Activated T-cell treated with anti-CD3 and anti-CD28 coated beads, Interleukin-2, amount 50 U/mL, for 24 hours (primary cell): ENCODE measurements around the gene LIMS1.
"Not testable (repeated sequence)": the region's sequence is repeated elsewhere in the genome, so short reads cannot be mapped to it uniquely, and the experiment has no call there.

Experiments used
- DNase-seq: peaks from one replicate; pipeline ENCODE4 v3.0.0-alpha.2; 2020
- H3K27ac Mint-ChIP-seq: 2 replicates; pipeline ENCODE4 v1.8.0; 2020; ENCODE audit warnings: mild to moderate bottlenecking, mixed read lengths
- H3K27me3 Mint-ChIP-seq: 2 replicates; pipeline ENCODE4 v1.8.0; 2020; ENCODE audit warnings: mixed read lengths
- H3K36me3 Mint-ChIP-seq: 2 replicates; pipeline ENCODE4 v1.8.0; 2020; ENCODE audit warnings: low read depth, mixed read lengths
- H3K4me1 Mint-ChIP-seq: 2 replicates; pipeline ENCODE4 v1.8.0; 2020; ENCODE audit warnings: low read depth, mixed read lengths
- H3K4me3 Mint-ChIP-seq: 2 replicates; pipeline ENCODE4 v1.8.0; 2020; ENCODE audit warnings: mild to moderate bottlenecking, moderate library complexity, mixed read lengths
- H3K9me3 Mint-ChIP-seq: 2 replicates; pipeline ENCODE4 v1.8.0; 2020; ENCODE audit warnings: mixed read lengths

LIMS1 gene

GRCh38 chr2:108536133-108536780, 2.0 kb downstream of the LIMS1 start:
- Mint-ChIP-seq H3K27me3 (no peaks in the 10 kb centered on the region), H3K27ac (no peak overlapping the region), H3K9me3 (no peaks in the 10 kb centered on the region), H3K36me3 (peaks cover 15% of the 10 kb centered on the region), H3K4me3 (peak overlapping the region; percentile 93), H3K4me1 (peaks cover 39% of the 10 kb centered on the region)
- no peak for DNase-seq

GRCh38 chr2:108536911-108537310, 2.6 kb downstream of the LIMS1 start:
- Mint-ChIP-seq H3K4me1 (peaks cover 39% of the 10 kb centered on the region), H3K36me3 (peaks cover 15% of the 10 kb centered on the region)

GRCh38 chr2:108538000-108538625, 3.8 kb downstream of the LIMS1 start:
- DNase-seq = no peak
- Mint-ChIP-seq H3K9me3 (no peaks in the 10 kb centered on the region), H3K4me1 (peaks cover 41% of the 10 kb centered on the region), H3K27ac (peak overlapping the region; percentile 9), H3K36me3 (peaks cover 15% of the 10 kb centered on the region), H3K27me3 (no peaks in the 10 kb centered on the region), H3K4me3 (no peak overlapping the region)

More at GRCh38 chr2:108536911-108537310, 2.6 kb downstream of the LIMS1 start:
- no peak for DNase-seq
- no peak overlapping the region for H3K27ac Mint-ChIP-seq
- no peak overlapping the region for H3K4me3 Mint-ChIP-seq
- H3K27me3 Mint-ChIP-seq = no peaks in the 10 kb centered on the region
- H3K9me3 Mint-ChIP-seq = no peaks in the 10 kb centered on the region

- Mint-ChIP-seq H3K9me3 (no peaks in the 10 kb centered on the region), H3K36me3 (peaks cover 13% of the 10 kb centered on the region), H3K27me3 (no peaks in the 10 kb centered on the region), H3K4me1 (peaks cover 27% of the 10 kb centered on the region), H3K27ac (no peak overlapping the region), H3K4me3 (no peak overlapping the region)
- no peak for DNase-seq
Observed at GRCh38 chr2:108541451-108541850, 7.2 kb downstream of the LIMS1 start.

- peaks cover 27% of the 10 kb centered on the region for H3K4me1 Mint-ChIP-seq
- no peaks in the 10 kb centered on the region for H3K9me3 Mint-ChIP-seq
- H3K4me3 Mint-ChIP-seq = no peak overlapping the region
- H3K36me3 Mint-ChIP-seq = peaks cover 13% of the 10 kb centered on the region
- DNase-seq = no peak
- no peak overlapping the region for H3K27ac Mint-ChIP-seq
- H3K27me3 Mint-ChIP-seq = no peaks in the 10 kb centered on the region
Observed at GRCh38 chr2:108542071-108542470, 7.8 kb downstream of the LIMS1 start.

GRCh38 chr2:108547606-108548005, 13.3 kb downstream of the LIMS1 start:
- H3K4me1 Mint-ChIP-seq = peaks cover 8% of the 10 kb centered on the region
- H3K9me3 Mint-ChIP-seq = no peaks in the 10 kb centered on the region
- H3K4me3 Mint-ChIP-seq = no peak overlapping the region
- no peaks in the 10 kb centered on the region for H3K27me3 Mint-ChIP-seq
- no peak for DNase-seq
- no peak overlapping the region for H3K27ac Mint-ChIP-seq
- peaks cover 5% of the 10 kb centered on the region for H3K36me3 Mint-ChIP-seq

GRCh38 chr2:108548208-108549003, 14.1 kb downstream of the LIMS1 start:
- H3K9me3 Mint-ChIP-seq = no peaks in the 10 kb centered on the region
- H3K27ac Mint-ChIP-seq = no peak overlapping the region
- no peaks in the 10 kb centered on the region for H3K27me3 Mint-ChIP-seq
- DNase-seq = no peak
- H3K4me1 Mint-ChIP-seq = peaks cover 8% of the 10 kb centered on the region
- peaks cover 5% of the 10 kb centered on the region for H3K36me3 Mint-ChIP-seq
- no peak overlapping the region for H3K4me3 Mint-ChIP-seq

GRCh38 chr2:108552566-108552965, 18.3 kb downstream of the LIMS1 start:
- DNase-seq = no peak

GRCh38 chr2:108553209-108553919, 19.1 kb downstream of the LIMS1 start:
- no peaks in the 10 kb centered on the region for H3K27me3 Mint-ChIP-seq
- no peaks in the 10 kb centered on the region for H3K9me3 Mint-ChIP-seq
- H3K4me3 Mint-ChIP-seq = no peak overlapping the region
- no peak overlapping the region for H3K27ac Mint-ChIP-seq
- no peaks in the 10 kb centered on the region for H3K36me3 Mint-ChIP-seq
- DNase-seq = no peak
- H3K4me1 Mint-ChIP-seq = no peaks in the 10 kb centered on the region

More at GRCh38 chr2:108552566-108552965, 18.3 kb downstream of the LIMS1 start:
- H3K4me3 Mint-ChIP-seq = no peak overlapping the region
- H3K27me3 Mint-ChIP-seq = no peaks in the 10 kb centered on the region
- no peaks in the 10 kb centered on the region for H3K9me3 Mint-ChIP-seq
- H3K36me3 Mint-ChIP-seq = no peaks in the 10 kb centered on the region
- H3K4me1 Mint-ChIP-seq = no peaks in the 10 kb centered on the region
- H3K27ac Mint-ChIP-seq = no peak overlapping the region

GRCh38 chr2:108554528-108554927, 20.3 kb downstream of the LIMS1 start:
- Mint-ChIP-seq H3K36me3 (no peaks in the 10 kb centered on the region), H3K9me3 (no peaks in the 10 kb centered on the region), H3K27ac (no peak overlapping the region), H3K4me1 (no peaks in the 10 kb centered on the region), H3K4me3 (no peak overlapping the region), H3K27me3 (no peaks in the 10 kb centered on the region)
- DNase-seq = no peak

GRCh38 chr2:108555572-108555971, 21.3 kb downstream of the LIMS1 start:
- no peaks in the 10 kb centered on the region for H3K27me3 Mint-ChIP-seq
- H3K27ac Mint-ChIP-seq = no peak overlapping the region
- DNase-seq = no peak
- no peaks in the 10 kb centered on the region for H3K4me1 Mint-ChIP-seq
- no peaks in the 10 kb centered on the region for H3K36me3 Mint-ChIP-seq
- no peaks in the 10 kb centered on the region for H3K9me3 Mint-ChIP-seq
- H3K4me3 Mint-ChIP-seq = no peak overlapping the region

- H3K9me3 Mint-ChIP-seq, H3K4me3 Mint-ChIP-seq, H3K27ac Mint-ChIP-seq, H3K36me3 Mint-ChIP-seq, DNase-seq, H3K4me1 Mint-ChIP-seq, H3K27me3 Mint-ChIP-seq: not testable (repeated sequence)
Observed at GRCh38 chr2:108556581-108556980, 22.3 kb downstream of the LIMS1 start.

GRCh38 chr2:108560241-108560811, 26.1 kb downstream of the LIMS1 start:
- Mint-ChIP-seq H3K9me3 (no peaks in the 10 kb centered on the region), H3K27ac (no peak overlapping the region), H3K4me1 (peaks cover 6% of the 10 kb centered on the region), H3K36me3 (no peaks in the 10 kb centered on the region), H3K27me3 (no peaks in the 10 kb centered on the region), H3K4me3 (no peak overlapping the region)
- DNase-seq = no peak

GRCh38 chr2:108560895-108561530, 26.7 kb downstream of the LIMS1 start:
- peaks cover 12% of the 10 kb centered on the region for H3K4me1 Mint-ChIP-seq
- H3K27ac Mint-ChIP-seq = no peak overlapping the region
- no peaks in the 10 kb centered on the region for H3K36me3 Mint-ChIP-seq
- no peak for DNase-seq
- H3K4me3 Mint-ChIP-seq = no peak overlapping the region
- H3K27me3 Mint-ChIP-seq = no peaks in the 10 kb centered on the region
- H3K9me3 Mint-ChIP-seq = no peaks in the 10 kb centered on the region
